ENCODE data around the gene KPTN. TPM values are rescaled to one million over a fixed set of nuclear protein-coding genes. Genes with fewer than 3 reads are reported as not detected.

KPTN gene
- polyA plus RNA-seq, 1 donor (not counting 4 experiments of a cell fraction or from before 2014, with no cell fraction given), result 7.3 TPM

- Histone ChIP-seq H3K9ac (ENCODE audit: control insufficient read depth, extremely low read depth, insufficient read depth, low read length) (no peak overlapping the region), H3K4me2 (ENCODE audit: control insufficient read depth, extremely low read depth, insufficient read depth, low read depth, low read length) (no peak overlapping the region), H3K79me2 (ENCODE audit: control insufficient read depth, insufficient read depth, low read length) (no peaks in the 10 kb centered on the region), H3K27ac (ENCODE audit: control insufficient read depth, insufficient read depth, low read length) (no peak overlapping the region), H2AFZ (ENCODE audit: control insufficient read depth, low read length) (no peak overlapping the region), H3K27me3 (ENCODE audit: control insufficient read depth, extremely low read depth, insufficient read depth, low read length) (peaks cover 22% of the 10 kb centered on the region), H3K9me3 (ENCODE audit: control insufficient read depth, low read depth, low read length) (no peaks in the 10 kb centered on the region), H3K4me1 (ENCODE audit: control insufficient read depth, extremely low read depth, insufficient read depth, low read length) (no peaks in the 10 kb centered on the region), H3K4me3 (ENCODE audit: control insufficient read depth in 2 of 3, extremely low read depth in 1 of 3, insufficient read depth in 2 of 3, low read depth in 1 of 3, low read length in 3 of 3) (no peak overlapping the region), H4K20me1 (ENCODE audit: control insufficient read depth, extremely low read depth, insufficient read depth, low read length) (no peaks in the 10 kb centered on the region), H3K36me3 (ENCODE audit: control insufficient read depth in 2 of 2, extremely low read depth in 1 of 2, insufficient read depth in 2 of 2, low read length in 2 of 2) (no peaks in the 10 kb centered on the region), H3K9me1 (ENCODE audit: control insufficient read depth, extremely low read depth, insufficient read depth, low read length) (no peaks in the 10 kb centered on the region)
- dilution Hi-C loops (cut with MboI; ENCODE audit: extremely low pct_ligation_motif_present, low sequenced_read_pairs), result no loop called here
- no peak for DNase-seq (ENCODE audit: low read depth, low spot score)
- FAIRE-seq, result no peak
- no peak for TF ChIP-seq EZH2 (IDR thresholded peaks at IDR 0.05; ENCODE audit: low read length)
- TF ChIP-seq CTCF (optimal IDR thresholded peaks at IDR 0.05 in 1 of 3, IDR thresholded peaks at IDR 0.05 in 1 of 3, conservative IDR thresholded peaks at IDR 0.05 in 1 of 3; ENCODE audit: extremely low read depth in 1 of 3, insufficient read depth in 2 of 3, low read length in 3 of 3), result no peak
Observed at GRCh38 chr19:47464675-47465419, 19.2 kb downstream of the KPTN start.

- FAIRE-seq (no peak), DNase-seq (ENCODE audit: low read depth, low spot score) (no peak)
- peaks cover 31% of the 10 kb centered on the region for H3K27me3 ChIP-seq (ENCODE audit: control insufficient read depth, extremely low read depth, insufficient read depth, low read length)
- H3K9me3 ChIP-seq (ENCODE audit: control insufficient read depth, low read depth, low read length), result peaks cover under 1% of the 10 kb centered on the region
- no peak overlapping the region for H2AFZ ChIP-seq (ENCODE audit: control insufficient read depth, low read length)
- no peak overlapping the region for H3K27ac ChIP-seq (ENCODE audit: control insufficient read depth, insufficient read depth, low read length)
- TF ChIP-seq CTCF (optimal IDR thresholded peaks at IDR 0.05 in 1 of 3, IDR thresholded peaks at IDR 0.05 in 1 of 3, conservative IDR thresholded peaks at IDR 0.05 in 1 of 3; ENCODE audit: extremely low read depth in 1 of 3, insufficient read depth in 2 of 3, low read length in 3 of 3) (no peak), EZH2 (IDR thresholded peaks at IDR 0.05; ENCODE audit: low read length) (no peak)
- H3K79me2 ChIP-seq (ENCODE audit: control insufficient read depth, insufficient read depth, low read length), result no peaks in the 10 kb centered on the region
- no peaks in the 10 kb centered on the region for H4K20me1 ChIP-seq (ENCODE audit: control insufficient read depth, extremely low read depth, insufficient read depth, low read length)
- no peaks in the 10 kb centered on the region for H3K4me1 ChIP-seq (ENCODE audit: control insufficient read depth, extremely low read depth, insufficient read depth, low read length)
- dilution Hi-C loops (cut with MboI; ENCODE audit: extremely low pct_ligation_motif_present, low sequenced_read_pairs), result no loop called here
- H3K36me3 ChIP-seq (ENCODE audit: control insufficient read depth in 2 of 2, extremely low read depth in 1 of 2, insufficient read depth in 2 of 2, low read length in 2 of 2), result no peaks in the 10 kb centered on the region
- H3K4me2 ChIP-seq (ENCODE audit: control insufficient read depth, extremely low read depth, insufficient read depth, low read depth, low read length), result no peak overlapping the region
- H3K9ac ChIP-seq (ENCODE audit: control insufficient read depth, extremely low read depth, insufficient read depth, low read length), result no peak overlapping the region
- H3K9me1 ChIP-seq (ENCODE audit: control insufficient read depth, extremely low read depth, insufficient read depth, low read length), result no peaks in the 10 kb centered on the region
- no peak overlapping the region for H3K4me3 ChIP-seq (ENCODE audit: control insufficient read depth in 2 of 3, extremely low read depth in 1 of 3, insufficient read depth in 2 of 3, low read depth in 1 of 3, low read length in 3 of 3)
Observed at GRCh38 chr19:47461876-47462275, 22.1 kb downstream of the KPTN start.
